Activated T-helper 1 cell treated with anti-CD3 and anti-CD28 coated beads, Interleukin-12 subunit alpha, Interleukin-12 subunit beta, Interleukin-2, Interleukin-4 antibody, amounts not matched to agents 30 ng/mL and 10 ng/mL and 1 ng/mL, durations not matched to agents 14 hours and 24 hours and 36 hours (primary cell): ENCODE measurements around the gene ZBTB20. TPM values are rescaled to one million over a fixed set of nuclear protein-coding genes. Genes with fewer than 3 reads are reported as not detected.

ENCODE experiments used
- DNase-seq: peaks from one replicate; pipeline ENCODE4 v3.0.0; 2021; ENCODE audit warnings: low spot score
- H3K27ac Mint-ChIP-seq: one replicate; pipeline ENCODE4 v1.8.0; 2021; ENCODE audit warnings: mild to moderate bottlenecking, mixed read lengths
- H3K27me3 Mint-ChIP-seq: one replicate; pipeline ENCODE4 v1.8.0; 2022; ENCODE audit warnings: mild to moderate bottlenecking, moderate library complexity, mixed read lengths; ENCODE audit not compliant: insufficient read depth
- H3K36me3 Mint-ChIP-seq: one replicate; pipeline ENCODE4 v1.8.0; 2021; ENCODE audit warnings: low read depth, mixed read lengths
- H3K4me1 Mint-ChIP-seq: one replicate; pipeline ENCODE4 v1.8.0; 2021; ENCODE audit warnings: low read depth, mixed read lengths
- H3K4me3 Mint-ChIP-seq: one replicate; pipeline ENCODE4 v1.8.0; 2021; ENCODE audit warnings: mild to moderate bottlenecking, moderate library complexity, mixed read lengths
- H3K9me3 Mint-ChIP-seq: one replicate; pipeline ENCODE4 v1.8.0; 2021; ENCODE audit warnings: mixed read lengths
- intact Hi-C: fragments of 100-400 bp; cut with micrococcal nuclease; formaldehyde crosslinking; loops from one replicate; pipeline ENCODE4 v1.15.1; 2024
- total RNA-seq: library from RNA; stranded (reverse); gene quantifications from 2 replicates; pipeline ENCODE4 v1.2.3, GENCODE V29; 2022

ZBTB20 gene
- total RNA-seq, 1 donor from 2014 or later = 4.1 TPM

DNA sequence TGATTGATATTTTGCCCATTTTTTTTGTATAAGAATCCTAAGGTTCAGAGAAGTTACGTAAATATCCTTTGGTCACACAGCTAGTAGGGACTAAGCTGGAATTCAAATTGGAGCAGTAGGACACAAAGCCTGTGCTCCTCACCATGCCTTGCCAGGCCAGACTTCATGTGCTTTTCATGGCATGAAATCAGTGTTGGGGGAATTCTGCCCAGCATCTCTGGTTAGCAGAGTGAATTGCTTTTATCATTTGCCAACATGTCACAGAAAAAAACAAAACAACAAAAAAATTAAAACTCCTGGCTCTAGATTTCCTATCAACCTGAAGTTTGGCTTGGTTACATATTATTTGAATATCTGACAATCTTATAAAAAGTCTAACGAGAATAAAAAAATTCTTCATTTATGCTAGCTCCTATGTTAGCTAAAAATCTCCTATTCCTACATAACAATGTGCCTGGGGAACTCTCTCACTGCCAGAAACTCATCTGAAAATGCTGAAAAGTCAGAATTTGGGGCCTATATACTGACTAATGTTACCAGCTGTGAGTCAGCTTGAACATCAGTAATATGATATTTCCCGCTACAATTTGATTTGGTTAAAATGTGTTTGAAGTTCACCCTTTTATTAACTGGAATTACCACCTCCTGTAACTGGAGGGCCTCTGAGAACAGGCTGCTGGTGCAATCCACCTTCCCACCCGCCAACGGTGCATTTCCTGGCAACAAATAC lies 711.5 kb downstream of the ZBTB20 start:
- DNase-seq = no peak
- Mint-ChIP-seq H3K27ac (no peak overlapping the region), H3K27me3 (no peaks in the 10 kb centered on the region), H3K4me3 (no peak overlapping the region), H3K4me1 (no peaks in the 10 kb centered on the region), H3K9me3 (no peaks in the 10 kb centered on the region), H3K36me3 (no peaks in the 10 kb centered on the region)
- intact Hi-C loops = no loop called here

DNA sequence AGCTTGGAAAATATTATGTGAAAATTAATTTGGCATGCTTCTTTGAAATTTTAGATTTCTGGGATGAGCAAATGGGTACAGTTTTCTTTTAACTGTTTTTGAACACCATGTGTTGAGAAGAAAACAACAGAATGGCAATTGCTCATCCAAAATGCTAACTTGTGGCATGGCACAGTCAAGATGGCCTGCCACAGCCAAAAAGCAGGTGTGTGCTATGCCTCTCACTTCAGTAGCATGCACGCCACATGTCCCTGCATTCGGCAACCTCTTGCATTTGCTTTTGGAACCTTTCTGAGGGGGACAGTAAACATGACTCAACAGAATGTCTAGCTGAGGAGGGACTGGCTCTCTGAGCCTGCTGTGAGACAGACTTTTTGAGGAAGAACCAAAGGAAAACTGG lies 714.8 kb downstream of the ZBTB20 start:
- Mint-ChIP-seq H3K36me3 (no peaks in the 10 kb centered on the region), H3K27me3 (no peaks in the 10 kb centered on the region), H3K27ac (no peak overlapping the region), H3K4me1 (no peaks in the 10 kb centered on the region), H3K4me3 (no peak overlapping the region), H3K9me3 (no peaks in the 10 kb centered on the region)
- intact Hi-C loops = no loop called here
- DNase-seq = no peak

DNA sequence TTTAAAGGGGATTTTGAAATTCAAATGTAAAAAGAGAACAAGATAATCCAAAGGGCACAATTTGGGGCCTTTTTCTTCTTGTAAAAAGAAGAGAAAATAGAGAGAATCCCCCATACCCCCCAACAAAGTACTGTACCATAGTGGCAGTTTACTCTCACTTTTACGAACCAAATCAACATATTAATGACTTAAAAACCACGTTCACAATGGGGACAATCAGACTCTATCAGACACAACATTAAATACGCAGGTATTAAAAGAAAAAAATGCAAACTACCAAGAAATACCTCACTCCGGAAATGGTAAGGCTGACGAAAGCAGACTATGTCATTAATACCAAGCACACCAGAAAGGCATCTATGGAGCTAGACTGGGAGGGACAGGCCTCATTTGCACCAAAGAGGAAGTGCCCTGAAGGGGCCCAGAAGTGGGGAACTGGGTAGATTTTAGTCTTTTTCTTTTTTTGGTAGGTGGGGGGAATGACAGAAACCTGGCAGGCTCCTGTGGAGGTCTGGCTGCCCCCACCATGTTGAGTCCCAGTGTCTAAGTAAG lies 719.0 kb downstream of the ZBTB20 start:
- Mint-ChIP-seq H3K4me1 (no peaks in the 10 kb centered on the region), H3K27ac (no peak overlapping the region), H3K9me3 (no peaks in the 10 kb centered on the region), H3K4me3 (no peak overlapping the region), H3K36me3 (no peaks in the 10 kb centered on the region), H3K27me3 (no peaks in the 10 kb centered on the region)
- no peak for DNase-seq
- intact Hi-C loops = no loop called here

DNA sequence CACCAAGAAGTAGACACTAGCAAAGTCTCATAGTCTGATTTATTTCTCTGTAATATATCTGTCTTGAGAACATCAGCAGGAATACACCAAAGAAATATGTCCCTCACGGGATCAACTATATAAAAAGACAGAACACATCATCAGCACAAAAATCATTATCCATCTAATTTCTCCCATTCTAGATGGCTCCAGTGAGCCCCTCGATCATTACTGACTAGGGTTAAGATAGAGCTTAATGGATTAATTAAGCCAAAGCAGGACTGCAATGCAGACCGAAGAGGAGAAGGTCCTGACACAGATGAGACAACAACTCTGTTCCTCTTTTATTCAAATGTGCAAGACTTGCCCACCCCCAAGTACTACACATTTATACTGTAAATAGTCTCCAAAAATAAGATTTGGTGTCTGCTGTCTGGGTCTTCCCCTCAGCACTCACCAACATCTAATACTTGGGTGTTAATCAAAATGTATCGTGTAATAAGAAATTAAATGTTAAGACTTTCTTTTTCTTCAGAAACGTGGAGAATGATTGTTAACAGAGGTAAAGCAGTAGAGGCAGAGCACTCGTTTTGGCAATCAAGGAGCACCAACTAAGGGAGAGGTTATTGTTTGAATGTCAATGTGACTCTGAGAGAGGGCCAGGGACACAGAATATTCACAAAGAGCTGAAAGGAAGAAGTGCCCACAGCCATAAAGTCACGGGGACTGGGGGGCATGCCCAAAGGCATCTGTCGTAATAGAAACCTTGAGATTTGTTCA lies 719.6 kb downstream of the ZBTB20 start:
- H3K27ac Mint-ChIP-seq = no peak overlapping the region
- H3K36me3 Mint-ChIP-seq = no peaks in the 10 kb centered on the region
- intact Hi-C loops = no loop called here
- H3K9me3 Mint-ChIP-seq = no peaks in the 10 kb centered on the region
- H3K27me3 Mint-ChIP-seq = no peaks in the 10 kb centered on the region
- no peaks in the 10 kb centered on the region for H3K4me1 Mint-ChIP-seq
- H3K4me3 Mint-ChIP-seq = no peak overlapping the region
- DNase-seq = no peak

DNA sequence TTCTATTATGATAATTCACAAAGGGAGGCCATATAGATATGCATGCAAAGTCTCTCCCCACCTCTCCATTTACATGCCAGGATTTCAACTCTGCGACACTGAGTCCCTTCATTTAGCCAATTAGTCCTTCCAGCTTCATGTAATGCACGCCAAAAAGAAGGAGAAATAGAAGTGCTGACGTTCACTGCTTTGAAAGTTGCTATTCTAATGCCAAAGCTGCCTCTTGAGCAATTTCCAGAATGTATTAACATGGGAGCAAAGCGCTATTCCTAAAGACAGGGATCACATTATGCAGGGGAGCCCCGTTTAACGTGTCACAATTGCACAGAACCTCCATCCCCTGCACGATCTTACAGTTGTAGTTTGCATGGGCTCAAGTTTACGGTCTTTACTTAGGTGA lies 722.8 kb downstream of the ZBTB20 start:
- H3K36me3 Mint-ChIP-seq = no peaks in the 10 kb centered on the region
- H3K4me1 Mint-ChIP-seq = no peaks in the 10 kb centered on the region
- H3K27ac Mint-ChIP-seq = no peak overlapping the region
- no peak overlapping the region for H3K4me3 Mint-ChIP-seq
- intact Hi-C loops = no loop called here
- no peak for DNase-seq
- peaks cover 5% of the 10 kb centered on the region for H3K27me3 Mint-ChIP-seq
- no peaks in the 10 kb centered on the region for H3K9me3 Mint-ChIP-seq

DNA sequence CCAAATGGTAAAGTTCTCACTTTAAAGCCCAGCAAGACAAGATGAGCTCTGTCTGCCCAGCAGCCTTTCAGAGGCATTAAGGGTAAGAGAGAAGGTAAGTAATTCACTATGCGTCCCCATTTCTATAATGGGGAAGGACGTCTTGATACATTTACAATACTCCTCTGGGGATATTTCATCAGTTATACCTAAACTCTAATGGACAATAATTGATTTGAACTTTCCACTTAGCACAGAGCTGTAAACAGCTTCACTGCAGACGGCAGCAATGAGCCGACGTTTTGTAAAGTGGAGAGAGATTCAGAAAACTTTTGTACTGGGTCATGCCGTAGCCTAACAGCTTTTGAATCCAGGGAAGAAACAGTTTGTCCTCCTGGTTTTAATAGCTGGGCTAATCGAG lies 725.9 kb downstream of the ZBTB20 start:
- Mint-ChIP-seq H3K36me3 (no peaks in the 10 kb centered on the region), H3K4me1 (peaks cover 20% of the 10 kb centered on the region), H3K27me3 (peaks cover 5% of the 10 kb centered on the region), H3K4me3 (no peak overlapping the region), H3K9me3 (no peaks in the 10 kb centered on the region), H3K27ac (no peak overlapping the region)
- intact Hi-C loops = no loop called here
- no peak for DNase-seq

DNA sequence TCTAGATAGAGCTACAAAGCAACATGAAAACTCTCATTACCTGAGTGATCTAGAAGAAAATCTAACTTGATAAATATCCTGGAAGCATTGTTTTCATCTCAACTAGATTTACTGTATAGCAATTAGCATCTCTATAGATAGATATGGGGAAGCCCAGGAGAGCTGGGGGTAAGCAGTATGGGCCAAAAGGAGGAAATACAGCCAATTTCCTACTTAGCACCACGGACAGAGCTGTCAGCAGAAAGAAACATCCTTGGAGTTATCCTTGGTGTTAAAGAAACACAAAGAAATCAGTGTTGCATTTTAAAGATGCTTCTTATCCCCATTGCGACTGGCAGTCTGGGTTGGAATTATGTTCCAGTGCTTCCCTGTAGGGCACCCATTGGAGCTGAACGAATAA lies 727.0 kb downstream of the ZBTB20 start:
- Mint-ChIP-seq H3K27me3 (peaks cover 5% of the 10 kb centered on the region), H3K4me3 (no peak overlapping the region), H3K36me3 (no peaks in the 10 kb centered on the region), H3K27ac (no peak overlapping the region), H3K4me1 (peaks cover 20% of the 10 kb centered on the region), H3K9me3 (no peaks in the 10 kb centered on the region)
- DNase-seq = no peak
- intact Hi-C loops = no loop called here

DNA sequence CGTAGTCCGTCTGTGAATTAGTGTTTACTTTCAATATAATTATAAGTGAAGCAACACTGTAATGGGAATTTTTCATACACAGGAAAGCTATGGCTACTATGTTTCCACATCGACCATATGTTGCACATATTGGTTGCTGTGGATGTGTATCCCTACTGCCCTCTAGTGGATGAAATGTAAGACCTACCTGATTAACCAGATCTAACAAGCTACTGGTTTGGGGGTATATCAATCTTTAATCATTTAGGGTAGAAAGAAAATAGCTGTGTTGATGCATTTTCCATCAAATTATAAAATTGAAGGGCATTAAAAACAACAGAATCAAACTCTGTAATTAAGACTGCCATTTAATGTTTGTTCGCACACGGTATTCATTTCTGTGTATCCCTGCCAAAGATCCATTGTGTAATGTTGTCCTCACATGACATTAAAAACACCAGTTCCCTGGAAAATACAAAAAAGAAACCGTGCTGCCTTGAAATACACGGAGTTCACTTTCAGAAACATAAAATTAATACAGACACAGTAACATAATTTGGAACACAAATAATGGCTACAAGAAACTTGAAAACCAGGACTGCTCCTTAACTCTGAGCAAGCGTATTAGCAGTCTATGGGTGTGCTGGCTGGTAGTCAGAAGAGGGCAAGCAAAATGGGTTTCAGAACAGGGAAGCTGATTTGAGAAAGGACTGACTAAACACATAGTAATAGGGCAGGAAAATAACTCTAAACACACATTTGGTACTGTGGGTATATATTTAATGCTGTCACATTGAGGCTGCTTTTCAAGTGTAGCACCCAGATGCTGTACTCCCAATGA lies 728.2 kb downstream of the ZBTB20 start:
- Mint-ChIP-seq H3K4me1 (peaks cover 20% of the 10 kb centered on the region), H3K36me3 (no peaks in the 10 kb centered on the region), H3K27me3 (peaks cover 5% of the 10 kb centered on the region), H3K4me3 (no peak overlapping the region), H3K9me3 (no peaks in the 10 kb centered on the region), H3K27ac (peak overlapping the region; percentile 43)
- intact Hi-C loops = loop anchor here (1.0 to 5.0 kb wide), 13 partner anchors 35 to 1365 kb away; partner anchors contain the start of genes GRAMD1C, ZBTB20 and ZDHHC23
- no peak for DNase-seq

DNA sequence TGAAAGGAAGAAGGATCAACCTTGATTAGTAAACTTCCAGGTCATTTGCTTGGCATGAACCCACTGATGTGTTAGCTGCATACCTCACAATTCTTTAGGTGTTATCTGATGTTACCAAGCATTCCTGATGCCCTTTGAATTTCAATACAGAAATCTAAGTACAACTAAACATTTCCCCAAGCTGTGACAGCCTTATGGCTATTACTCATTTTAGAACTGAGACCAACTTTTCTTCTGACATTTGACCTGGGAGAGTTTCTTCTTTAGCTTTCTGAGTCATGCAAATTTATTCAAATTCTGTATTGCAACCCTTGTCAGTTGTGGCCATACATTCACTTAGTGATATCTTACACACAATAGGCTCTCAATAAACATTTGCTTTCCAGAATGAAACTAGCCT lies 729.0 kb downstream of the ZBTB20 start:
- peak overlapping the region; percentile 43 for H3K27ac Mint-ChIP-seq
- no peaks in the 10 kb centered on the region for H3K36me3 Mint-ChIP-seq
- peaks cover 20% of the 10 kb centered on the region for H3K4me1 Mint-ChIP-seq
- no peak for DNase-seq
- H3K27me3 Mint-ChIP-seq = peaks cover 5% of the 10 kb centered on the region
- intact Hi-C loops = loop anchor here (1.0 to 5.0 kb wide), 13 partner anchors 34 to 1366 kb away; partner anchors contain the start of genes GRAMD1C, ZBTB20 and ZDHHC23
- no peak overlapping the region for H3K4me3 Mint-ChIP-seq
- no peaks in the 10 kb centered on the region for H3K9me3 Mint-ChIP-seq

DNA sequence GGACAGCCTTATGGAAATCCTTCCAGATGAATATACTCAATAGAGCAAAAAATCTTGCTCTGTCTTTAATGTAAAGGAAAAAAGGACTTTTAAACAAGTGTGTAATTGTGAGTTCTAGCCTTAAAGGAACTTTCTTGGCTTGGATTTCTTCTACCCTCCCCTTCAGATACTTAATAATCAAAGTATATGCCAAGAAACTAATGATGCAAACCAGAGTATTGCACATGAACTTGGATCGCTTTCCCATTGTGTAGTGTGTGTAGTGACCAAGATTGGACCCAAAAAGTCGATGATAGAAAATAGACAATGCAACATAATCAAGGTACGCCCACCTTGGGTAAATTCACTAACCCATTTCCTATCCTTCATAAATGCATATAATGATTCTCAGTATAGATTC lies 729.4 kb downstream of the ZBTB20 start:
- peaks cover 5% of the 10 kb centered on the region for H3K27me3 Mint-ChIP-seq
- no peak for DNase-seq
- H3K9me3 Mint-ChIP-seq = no peaks in the 10 kb centered on the region
- no peaks in the 10 kb centered on the region for H3K36me3 Mint-ChIP-seq
- H3K4me3 Mint-ChIP-seq = no peak overlapping the region
- intact Hi-C loops = loop anchor here (1.0 to 5.0 kb wide), 13 partner anchors 33 to 1367 kb away; partner anchors contain the start of genes GRAMD1C, ZBTB20 and ZDHHC23
- no peak overlapping the region for H3K27ac Mint-ChIP-seq
- H3K4me1 Mint-ChIP-seq = peaks cover 23% of the 10 kb centered on the region

DNA sequence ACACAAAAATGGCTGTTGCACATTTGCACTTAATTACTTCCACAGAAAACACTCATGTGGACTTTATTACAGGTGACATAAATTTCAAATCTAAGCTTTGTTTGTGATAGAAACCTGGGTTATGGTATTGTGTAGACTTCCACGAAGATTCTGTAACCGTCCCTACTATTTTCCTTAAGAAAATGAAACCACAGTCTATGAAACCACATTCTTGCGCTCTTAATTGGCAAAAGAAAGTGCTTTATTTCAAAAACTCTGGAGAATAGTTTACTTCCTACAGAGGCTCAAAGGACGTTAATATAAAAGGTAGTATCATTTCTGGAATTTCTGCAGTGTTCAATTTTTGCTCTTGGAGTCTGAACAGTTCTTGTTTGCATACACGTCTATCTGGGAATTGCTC lies 729.8 kb downstream of the ZBTB20 start:
- H3K4me1 Mint-ChIP-seq = peaks cover 27% of the 10 kb centered on the region
- DNase-seq = no peak
- H3K27ac Mint-ChIP-seq = no peak overlapping the region
- H3K9me3 Mint-ChIP-seq = no peaks in the 10 kb centered on the region
- H3K27me3 Mint-ChIP-seq = peaks cover 5% of the 10 kb centered on the region
- H3K36me3 Mint-ChIP-seq = no peaks in the 10 kb centered on the region
- intact Hi-C loops = loop anchor here (5.0 kb wide), 1 partner anchor 215 kb away; no protein-coding TSS in a partner anchor
- no peak overlapping the region for H3K4me3 Mint-ChIP-seq
